H1 (cell line): Measurements from ENCODE around the gene GPR17. TPM values are rescaled to one million over a fixed set of nuclear protein-coding genes. Genes with fewer than 3 reads are reported as not detected.

Source experiments
- CTCF ChIA-PET: fragments of 300-600 bp; sonication (Branson Sonifier 250); formaldehyde crosslinking; loops from one replicate; lab custom pipeline; 2021; ENCODE audit not compliant: partially characterized antibody; lab: Charles Lee
- POLR2A ChIA-PET: fragments of 300-600 bp; sonication (Branson Sonifier 250); formaldehyde crosslinking; loops from one replicate; lab custom pipeline; 2021; ENCODE audit warnings: inconsistent platforms; ENCODE audit not compliant: partially characterized antibody; lab: Charles Lee
- DNase-seq, 2 experiments: peaks; one replicate each; pipeline versions ENCODE4 v3.0.0 to v3.0.0-alpha.2; 2010 to 2022; ENCODE audit warnings: low spot score in 2 of 2, low read depth in 1 of 2, mixed read lengths in 1 of 2
- FAIRE-seq: peaks from 2 replicates; lab custom pipeline; 2011; peaks lifted over from hg19 to GRCh38; lab: Jason Lieb, UNC
- H2AFZ ChIP-seq: 2 replicates; pipeline ENCODE4 v1.8.1; 2012; ENCODE audit warnings: low read length, inconsistent platforms
- H2AK5ac ChIP-seq: 2 replicates; pipeline ENCODE4 v1.6.1; 2013; ENCODE audit warnings: low read depth, low read length
- H2BK120ac ChIP-seq: replicated peaks from 2 replicates; pipeline ENCODE3; 2013; ENCODE audit warnings: low read depth, low read length, inconsistent platforms
- H2BK12ac ChIP-seq: 2 replicates; pipeline ENCODE4 v1.6.1; 2013; ENCODE audit warnings: low read depth, low read length
- H2BK15ac ChIP-seq: 2 replicates; pipeline ENCODE4 v1.6.1; 2013; ENCODE audit warnings: low read length
- H2BK20ac ChIP-seq: 2 replicates; pipeline ENCODE4 v1.6.1; 2013; ENCODE audit warnings: low read length
- H2BK5ac ChIP-seq: 2 replicates; pipeline ENCODE4 v1.6.1; 2013; ENCODE audit warnings: low read depth, low read length
- H3K14ac ChIP-seq: 2 replicates; pipeline ENCODE4 v1.6.1; 2013; ENCODE audit warnings: inconsistent platforms; ENCODE audit not compliant: insufficient read length
- H3K18ac ChIP-seq: 2 replicates; pipeline ENCODE4 v1.6.1; 2013; ENCODE audit warnings: low read length; ENCODE audit errors: extremely low read depth
- H3K23ac ChIP-seq: 2 replicates; pipeline ENCODE4 v1.6.1; 2013; ENCODE audit warnings: inconsistent platforms; ENCODE audit not compliant: insufficient read length
- H3K23me2 ChIP-seq: 2 replicates; pipeline ENCODE4 v1.6.1; 2013; ENCODE audit warnings: low read depth, low read length
- H3K27ac ChIP-seq: 2 replicates; pipeline ENCODE4 v1.6.1; 2011; ENCODE audit warnings: low read depth, low read length, inconsistent platforms
- H3K27me3 ChIP-seq, 4 experiments: replicated peaks in 1 of 4; 1 replicate in 1 of 4; 2 replicates in 3 of 4; pipeline versions ENCODE4 v1.6.1 to v1.8.1; 2011 to 2013; ENCODE audit warnings: low read length in 3 of 4, mild to moderate bottlenecking in 3 of 4, inconsistent platforms in 2 of 4, mixed read lengths in 2 of 4, moderate library complexity in 1 of 4; ENCODE audit not compliant: control insufficient read depth in 3 of 4, insufficient read depth in 3 of 4; ENCODE audit errors: extremely low read depth in 1 of 4
- H3K36me3 ChIP-seq, 4 experiments: 2 replicates each; pipeline versions ENCODE4 v1.6.1 to v1.8.1; 2011 to 2013; ENCODE audit warnings: mild to moderate bottlenecking in 4 of 4, low read length in 3 of 4, moderate library complexity in 2 of 4, control low read depth in 1 of 4, inconsistent platforms in 1 of 4; ENCODE audit not compliant: insufficient read depth in 4 of 4, control insufficient read depth in 2 of 4
- H3K4ac ChIP-seq: replicated peaks from 2 replicates; pipeline ENCODE3; 2013; ENCODE audit warnings: low read length, low read depth, mixed read lengths, inconsistent platforms; ENCODE audit not compliant: insufficient read length
- H3K4me1 ChIP-seq, 4 experiments: replicated peaks in 1 of 4; 1 replicate in 1 of 4; 2 replicates in 3 of 4; pipeline versions ENCODE4 v1.6.1 to v1.8.1; 2011 to 2013; ENCODE audit warnings: low read length in 3 of 4, inconsistent platforms in 2 of 4, mixed read lengths in 1 of 4; ENCODE audit not compliant: insufficient read depth in 4 of 4, control insufficient read depth in 3 of 4
- H3K4me2 ChIP-seq, 2 experiments: 2 replicates each; pipeline versions ENCODE4 v1.6.1 to v1.8.1; 2011 to 2013; ENCODE audit warnings: low read depth in 2 of 2, low read length in 2 of 2, control low read depth in 1 of 2, inconsistent platforms in 1 of 2, mild to moderate bottlenecking in 1 of 2; ENCODE audit not compliant: insufficient read depth in 1 of 2
- H3K4me3 ChIP-seq, 4 experiments: fragments of 200-600, 300-600 bp in 1 of 4; sonication (generic), shearing (Covaris generic), sonication (Bioruptor Twin) in 1 of 4; 2 replicates each; pipeline versions ENCODE4 v1.5.1 to v1.8.1; 2011 to 2016; ENCODE audit warnings: low read length in 4 of 4, low read depth in 3 of 4, control low read depth in 2 of 4, inconsistent platforms in 2 of 4, mild to moderate bottlenecking in 2 of 4, mixed read lengths in 1 of 4, moderate library complexity in 1 of 4; ENCODE audit not compliant: insufficient read depth in 2 of 4; ENCODE audit errors: extremely low read depth in 1 of 4
- H3K56ac ChIP-seq: replicated peaks from 2 replicates; pipeline ENCODE3; 2013; ENCODE audit warnings: low read depth, mild to moderate bottlenecking, mixed read lengths, low read length, inconsistent platforms; ENCODE audit not compliant: insufficient read length
- H3K79me1 ChIP-seq: 2 replicates; pipeline ENCODE4 v1.6.1; 2013; ENCODE audit warnings: low read depth, low read length, control low read depth
- H3K79me2 ChIP-seq, 2 experiments: 2 replicates each; pipeline versions ENCODE4 v1.6.1 to v1.8.1; 2012 to 2013; ENCODE audit warnings: low read length in 2 of 2, mild to moderate bottlenecking in 2 of 2, inconsistent platforms in 1 of 2; ENCODE audit not compliant: insufficient read depth in 2 of 2, control insufficient read depth in 1 of 2
- H3K9ac ChIP-seq, 4 experiments: replicated peaks in 1 of 4; 1 replicate in 1 of 4; 2 replicates in 3 of 4; pipeline versions ENCODE4 v1.6.1 to v1.8.1; 2011 to 2013; ENCODE audit warnings: low read depth in 3 of 4, low read length in 3 of 4, control low read depth in 2 of 4, mild to moderate bottlenecking in 2 of 4, moderate library complexity in 2 of 4, inconsistent platforms in 1 of 4; ENCODE audit errors: extremely low read depth in 1 of 4
- H3K9me3 ChIP-seq, 2 experiments: 2 replicates each; pipeline versions ENCODE4 v1.6.1 to v1.8.1; 2012 to 2013; ENCODE audit warnings: mild to moderate bottlenecking in 2 of 2, moderate library complexity in 2 of 2, control low read depth in 1 of 2, inconsistent platforms in 1 of 2, low read depth in 1 of 2, low read length in 1 of 2, mixed read lengths in 1 of 2; ENCODE audit not compliant: insufficient read depth in 2 of 2
- H4K20me1 ChIP-seq, 2 experiments: replicated peaks in 1 of 2; 2 replicates each; pipeline versions ENCODE3 to v1.8.1; 2011 to 2013; ENCODE audit warnings: inconsistent platforms in 2 of 2, low read length in 2 of 2, mild to moderate bottlenecking in 1 of 2; ENCODE audit not compliant: insufficient read depth in 2 of 2, control insufficient read depth in 1 of 2
- H4K5ac ChIP-seq: 2 replicates; pipeline ENCODE4 v1.6.1; 2013; ENCODE audit warnings: low read length, low read depth, mixed read lengths, inconsistent platforms; ENCODE audit not compliant: insufficient read length
- H4K8ac ChIP-seq: 2 replicates; pipeline ENCODE4 v1.8.0; 2013; ENCODE audit warnings: mild to moderate bottlenecking, moderate library complexity, low read length, inconsistent platforms; ENCODE audit not compliant: insufficient read depth; ENCODE audit errors: extremely low read depth
- H4K91ac ChIP-seq: replicated peaks from 2 replicates; pipeline ENCODE3; 2013; ENCODE audit warnings: low read length, mixed read lengths, inconsistent platforms; ENCODE audit not compliant: insufficient read length
- BACH1 ChIP-seq: IDR thresholded peaks from 2 replicates; pipeline ENCODE4 v1.6.1; 2012; ENCODE audit warnings: low read length, improper control_type of control experiment
- RXRA ChIP-seq: IDR thresholded peaks from 2 replicates; pipeline ENCODE4 v1.6.1; 2011; ENCODE audit warnings: low read depth, mild to moderate bottlenecking, low read length, moderate library complexity; ENCODE audit not compliant: insufficient read depth
- TBP ChIP-seq: IDR thresholded peaks from 2 replicates; pipeline ENCODE4 v1.6.1; 2011; ENCODE audit warnings: low read depth, low read length, improper control_type of control experiment
- WGBS, 2 experiments: shearing (Covaris generic) in 1 of 2; methylation state at CpG; one replicate each; pipeline versions ENCODE4 v1.1.6 to v1.1.7; 2013 to 2015; ENCODE audit warnings: low lambda C conversion rate in 2 of 2, mixed read lengths in 2 of 2, inconsistent platforms in 1 of 2, low coverage in 1 of 2, missing lambda C conversion rate in 1 of 2; ENCODE audit not compliant: insufficient replicate concordance in 2 of 2, insufficient coverage in 1 of 2, insufficient read length in 1 of 2; ENCODE audit errors: extremely low coverage in 1 of 2, missing lambda C conversion rate in 1 of 2; 5-methylcytosine and 5-hydroxymethylcytosine counted together
- polyA plus RNA-seq, 7 experiments: library from polyadenylated mRNA; depleted of rRNA in 3 of 7; stranded (reverse) in 5 of 7; unstranded in 2 of 7; fragments of >200 nt in 5 of 7; fragments of 200-250 nt in 2 of 7; gene quantifications; 1 replicate in 5 of 7; 2 replicates in 1 of 7; 4 replicates in 1 of 7; pipeline versions ENCODE4 v1.2.1 to v1.2.3, GENCODE V29; 2011 to 2013; ENCODE audit warnings: missing spikeins in 2 of 7, mixed read lengths in 2 of 7
- total RNA-seq: library from RNA; stranded (reverse); fragmentation: NEBNext Ultra II Directional; extraction: Animal tissue kit (Norgen Biotek cat#: 25700); gene quantifications from 2 replicates; pipeline ENCODE4 v1.2.1, GENCODE V29; 2021

Gene GPR17
- total and polyA plus RNA-seq, 2 of the 8 experiments (the other 6 are each of a cell fraction or from before 2014, with no cell fraction given) = 0.03 TPM; not detected in 1

DNA sequence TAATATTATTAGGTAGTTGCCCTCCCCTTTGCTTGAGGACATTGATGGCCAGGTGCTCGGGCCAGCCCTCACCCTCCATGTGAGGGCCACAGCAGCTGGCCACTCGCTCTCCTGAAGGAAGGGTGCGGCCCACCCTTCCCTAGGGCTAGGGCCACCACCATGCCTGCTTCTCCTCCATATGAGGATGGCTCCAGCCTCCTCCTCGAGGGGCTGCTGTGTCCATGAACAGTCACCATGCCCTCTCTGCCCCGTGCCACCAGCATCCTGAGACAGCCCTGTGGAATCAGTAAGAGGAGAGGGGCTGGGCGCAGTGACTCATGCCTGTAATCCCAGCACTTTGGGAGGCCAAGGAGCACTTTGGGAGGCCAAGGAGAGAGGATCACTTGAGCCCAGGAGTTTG lies 2.4 kb downstream of the GPR17 start:
- peaks cover 0 to 2% (median 0%) of the 10 kb centered on the region in 4 experiments; a peak in 1 of 7 replicates for H3K27me3 ChIP-seq
- H4K5ac ChIP-seq = no peak overlapping the region
- TF ChIP-seq TBP (no peak), RXRA (no peak), BACH1 (no peak)
- no peak overlapping the region for H2AK5ac ChIP-seq
- no peak overlapping the region for H3K4me3 ChIP-seq
- H3K14ac ChIP-seq = no peak overlapping the region
- H4K8ac ChIP-seq = no peak overlapping the region; the same call in none of the 2 replicates
- H2BK12ac ChIP-seq = no peak overlapping the region
- H2AFZ ChIP-seq = no peak overlapping the region
- 0 out of 2 replicates have a peak, but pooled peaks cover 3% of the 10 kb centered on the region for H3K79me1 ChIP-seq
- H3K9ac ChIP-seq = no peak overlapping the region
- no peak for DNase-seq
- H3K9me3 ChIP-seq = no peaks in the 10 kb centered on the region
- no peak overlapping the region for H3K56ac ChIP-seq
- H3K4ac ChIP-seq = no peak overlapping the region
- FAIRE-seq = no peak
- no peaks in the 10 kb centered on the region for H3K79me2 ChIP-seq
- H3K23ac ChIP-seq = no peak overlapping the region
- WGBS, 2 experiments = 90% methylated on average over 6 of the region's 6 CpGs; no CpG with 5 or more reads in 1 of the 2 experiments
- H3K4me1 ChIP-seq = peaks cover 0 to 5% (median under 1%) of the 10 kb centered on the region in 4 experiments; a peak in 2 of 7 replicates
- no peak overlapping the region for H3K27ac ChIP-seq
- H3K23me2 ChIP-seq = no peaks in the 10 kb centered on the region
- no peaks in the 10 kb centered on the region for H3K36me3 ChIP-seq
- no peaks in the 10 kb centered on the region for H4K20me1 ChIP-seq
- H2BK5ac ChIP-seq = no peak overlapping the region
- no peak overlapping the region for H3K4me2 ChIP-seq
- H2BK120ac ChIP-seq = no peak overlapping the region
- POLR2A ChIA-PET = interaction anchor here (0.9 to 1.6 kb wide), 2 partner anchors 27 to 53 kb away, joined by 3 to 4 read pairs; partner anchors contain the start of gene SFT2D3
- no peak overlapping the region for H4K91ac ChIP-seq
- CTCF ChIA-PET = interaction anchor here (0.9 to 13.7 kb wide), 6 partner anchors 8 to 56 kb away, joined by 3 to 160 read pairs (median 4); partner anchors contain the start of gene LIMS2
- H2BK20ac ChIP-seq = no peak overlapping the region
- peak overlapping the region; percentile 65; the same call in 1 of the 2 replicates for H2BK15ac ChIP-seq
- no peak overlapping the region for H3K18ac ChIP-seq
